HCT116 (cell line): ENCODE measurements around the gene GNS. TPM values are rescaled to one million over a fixed set of nuclear protein-coding genes. Genes with fewer than 3 reads are reported as not detected.

Experiments
- ATAC-seq: fragments of 200-7000 bp; cut with Tn5 transposase; 2 replicates; pipeline ENCODE4 v1.9.1; 2020; ENCODE audit warnings: mild to moderate bottlenecking, moderate library complexity
- BruUV-seq: library from RNA; stranded (reverse); fragments of 400-500 nt; replicated peaks from 2 replicates; lab custom pipeline; 2021; lab: Mats Ljungman, UMichigan
- CTCF ChIA-PET: fragments of 300-600 bp; sonication (Branson Sonifier 250); formaldehyde crosslinking; loops from one replicate; lab custom pipeline; 2021; ENCODE audit warnings: antibody characterized with exemption; lab: Charles Lee
- POLR2A ChIA-PET: fragments of 300-600, 350-600 bp; sonication (Branson Sonifier 250); formaldehyde crosslinking; loops from one replicate; lab custom pipeline; 2021; ENCODE audit warnings: antibody characterized with exemption; lab: Charles Lee
- RAD21 ChIA-PET, 2 experiments: fragments of 300-600 bp; sonication (Branson Sonifier 250); formaldehyde crosslinking; loops; one replicate each; lab custom pipeline; 2023; ENCODE audit warnings: low total read pairs in 2 of 2; ENCODE audit not compliant: uncharacterized antibody in 2 of 2, unreplicated experiment in 2 of 2, low non-redundant PET in 1 of 2; lab: Charles Lee
- DNase-seq: peaks from one replicate; pipeline ENCODE4 v3.0.0-alpha.2; 2010; ENCODE audit warnings: low read depth, low spot score
- H2AFZ ChIP-seq: fragments of 200-600 bp; shearing (Covaris generic), sonication (generic); 2 replicates; pipeline ENCODE4 v1.6.1; 2017; ENCODE audit warnings: low read depth, mixed run types, mixed read lengths, antibody characterized with exemption, low read length; ENCODE audit not compliant: poor library complexity, severe bottlenecking
- H3K27ac ChIP-seq: 2 replicates; pipeline ENCODE4 v1.5.1; 2012; ENCODE audit warnings: low read depth, low read length
- H3K27me3 ChIP-seq: fragments of 200-600 bp; sonication (generic); 2 replicates; pipeline ENCODE4 v1.6.1; 2016; ENCODE audit warnings: mixed run types, low read length, mixed read lengths; ENCODE audit not compliant: insufficient read depth
- H3K36me3 ChIP-seq, 2 experiments: fragments of 200-500 bp in 1 of 2; fragments of 200-600 bp in 1 of 2; sonication (Bioruptor generic) in 1 of 2; sonication (generic) in 1 of 2; 2 replicates each; pipeline versions ENCODE4 v1.5.1 to v1.6.1; 2014 to 2016; ENCODE audit warnings: low read length in 2 of 2, inconsistent platforms in 1 of 2, mixed read lengths in 1 of 2, mixed run types in 1 of 2; ENCODE audit not compliant: insufficient read depth in 2 of 2, control insufficient read depth in 1 of 2
- H3K4me1 ChIP-seq, 2 experiments: fragments of 200-600 bp in 1 of 2; sonication (generic) in 1 of 2; 2 replicates each; pipeline versions ENCODE4 v1.5.1 to v1.6.1; 2012 to 2017; ENCODE audit warnings: low read length in 2 of 2, inconsistent platforms in 1 of 2, mild to moderate bottlenecking in 1 of 2, mixed read lengths in 1 of 2, mixed run types in 1 of 2, moderate library complexity in 1 of 2; ENCODE audit not compliant: insufficient read depth in 2 of 2, control insufficient read depth in 1 of 2
- H3K4me2 ChIP-seq: fragments of 200-600 bp; sonication (generic); 2 replicates; pipeline ENCODE4 v1.6.1; 2017; ENCODE audit warnings: mixed run types, low read length, mixed read lengths
- H3K4me3 ChIP-seq, 2 experiments: fragments of 200-600 bp in 1 of 2; sonication (generic) in 1 of 2; replicated peaks in 1 of 2; 2 replicates each; pipeline ENCODE4 v1.5.1; 2011 to 2016; ENCODE audit warnings: low read length in 2 of 2, control low read depth in 1 of 2, low read depth in 1 of 2, mild to moderate bottlenecking in 1 of 2, mixed read lengths in 1 of 2, mixed run types in 1 of 2
- H3K79me2 ChIP-seq: fragments of 200-600 bp; sonication (generic); 2 replicates; pipeline ENCODE4 v1.6.1; 2017; ENCODE audit warnings: mild to moderate bottlenecking, mixed run types, low read length, moderate library complexity, mixed read lengths; ENCODE audit not compliant: insufficient read depth
- H3K9ac ChIP-seq: fragments of 200-600 bp; sonication (generic); 2 replicates; pipeline ENCODE4 v1.6.1; 2016; ENCODE audit warnings: low read length, mixed read lengths
- H3K9me2 ChIP-seq: fragments of 200-600 bp; sonication (generic), shearing (Covaris generic); 2 replicates; pipeline ENCODE4 v1.6.1; 2017; ENCODE audit warnings: mixed run types, mild to moderate bottlenecking, moderate library complexity; ENCODE audit not compliant: insufficient read depth
- H3K9me3 ChIP-seq, 2 experiments: fragments of 200-500 bp in 1 of 2; fragments of 200-600 bp in 1 of 2; sonication (Bioruptor generic) in 1 of 2; sonication (generic) in 1 of 2; 2 replicates each; pipeline ENCODE4 v1.6.1; 2014 to 2017; ENCODE audit warnings: low read length in 2 of 2, mixed read lengths in 2 of 2, inconsistent platforms in 1 of 2, low read depth in 1 of 2, mild to moderate bottlenecking in 1 of 2, mixed run types in 1 of 2, moderate library complexity in 1 of 2; ENCODE audit not compliant: control insufficient read depth in 1 of 2, insufficient read depth in 1 of 2
- H4K20me1 ChIP-seq: fragments of 200-600 bp; sonication (generic), shearing (Covaris generic); 2 replicates; pipeline ENCODE4 v1.6.1; 2017; ENCODE audit warnings: mixed run types, mild to moderate bottlenecking, moderate library complexity; ENCODE audit not compliant: insufficient read depth
- CBX3 ChIP-seq: IDR thresholded peaks from 2 replicates; pipeline ENCODE4 v1.6.1; 2012; ENCODE audit warnings: low read depth
- CEBPB ChIP-seq: IDR thresholded peaks from 2 replicates; pipeline ENCODE4 v1.6.1; 2012; ENCODE audit warnings: low read depth
- FOSL1 ChIP-seq: IDR thresholded peaks from 2 replicates; pipeline ENCODE4 v1.6.1; 2012; ENCODE audit warnings: low read depth
- JUND ChIP-seq: IDR thresholded peaks from 2 replicates; pipeline ENCODE4 v1.6.1; 2012
- POLR2A ChIP-seq: IDR thresholded peaks from 2 replicates; pipeline ENCODE4 v1.7.0; 2011; ENCODE audit warnings: borderline replicate concordance; ENCODE audit not compliant: insufficient read depth, insufficient read length; ENCODE audit errors: extremely low read depth
- POLR2AphosphoS5 ChIP-seq: IDR thresholded peaks from 2 replicates; pipeline ENCODE4 v1.6.1; 2011; ENCODE audit warnings: mild to moderate bottlenecking, low read depth, low read length, moderate library complexity
- RAD21 ChIP-seq: IDR thresholded peaks from 2 replicates; pipeline ENCODE4 v1.6.1; 2012; ENCODE audit warnings: low read depth, mild to moderate bottlenecking
- SIN3A ChIP-seq: IDR thresholded peaks from 2 replicates; pipeline ENCODE4 v1.6.1; 2012; ENCODE audit warnings: low read depth
- ZNF274 ChIP-seq: fragments of 200-500 bp; sonication (Bioruptor generic); IDR thresholded peaks from 2 replicates; pipeline ENCODE4 v1.6.1; 2014; ENCODE audit warnings: mild to moderate bottlenecking, low read depth, low read length, inconsistent platforms
- intact Hi-C: fragments of 100-400 bp; cut with micrococcal nuclease; formaldehyde crosslinking; loops from 2 replicates; pipeline ENCODE4 v1.10.0; 2022
- total RNA-seq: library from RNA; stranded (reverse); gene quantifications from one replicate; pipeline ENCODE4 v1.2.1, GENCODE V29; 2021; ENCODE audit not compliant: unreplicated experiment
- TF ChIP-seq, protein P1 (sequence below): IDR thresholded peaks from 2 replicates; pipeline ENCODE4 v1.6.1; 2012

GNS gene
- total RNA-seq, 1 experiment from 2014 or later, result 45.7 TPM

DNA sequence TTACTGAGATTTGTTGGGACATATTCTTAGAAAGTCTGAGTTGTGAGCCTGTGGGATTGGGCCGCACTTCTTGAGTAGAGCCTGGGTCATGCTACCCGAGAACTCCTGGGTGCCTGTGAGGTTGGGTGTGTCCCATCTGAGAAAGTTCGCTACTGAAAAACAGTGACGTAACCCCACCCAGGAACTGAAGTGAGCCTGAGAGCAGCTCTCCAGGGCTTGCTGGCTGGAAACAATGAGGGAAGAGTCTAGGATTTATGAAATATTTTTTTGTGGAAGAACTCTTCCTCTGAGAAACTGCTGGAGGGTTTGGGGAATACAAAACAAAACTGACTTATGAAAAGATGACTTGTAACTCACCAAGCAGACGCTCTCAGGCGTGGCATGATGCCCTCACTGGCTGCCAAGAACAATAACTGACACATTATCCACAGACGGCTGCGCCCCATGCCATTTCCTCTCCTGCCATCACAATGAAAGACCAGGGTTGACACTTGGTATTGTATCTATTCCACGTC, 79.7 kb downstream of the GNS start:
- no TSS peak for BruUV-seq
- H3K4me3 ChIP-seq, result peak overlapping the region; percentile 17 to 44
- peak overlapping the region; percentile 45 for H3K9ac ChIP-seq
- no peaks in the 10 kb centered on the region for H3K9me2 ChIP-seq
- RAD21 ChIA-PET, result interaction anchor here in 1 of 2 experiments (1.2 kb wide), 1 partner anchor 130 kb away, joined by 3 read pairs; no protein-coding TSS in a partner anchor
- H3K27me3 ChIP-seq, result no peaks in the 10 kb centered on the region
- peaks cover 64 to 73% of the 10 kb centered on the region in 2 experiments for H3K4me1 ChIP-seq
- TF ChIP-seq ZNF274 (no peak), POLR2A (no peak), SIN3A (0 out of 2 replicates have a peak, but pooled peaks have one; percentile 29), CEBPB (peak; percentile 77), RAD21 (0 out of 2 replicates have a peak, but pooled peaks have one; percentile 3), POLR2AphosphoS5 (peak; percentile 38; the same call in 1 of the 2 replicates), JUND (0 out of 2 replicates have a peak, but pooled peaks have one; percentile 26), FOSL1 (peak; percentile 40; the same call in 1 of the 2 replicates)
- TF ChIP-seq, all 23 proteins: peak for 6
- H3K4me2 ChIP-seq, result peak overlapping the region; percentile 74
- no peak overlapping the region for H2AFZ ChIP-seq
- no peaks in the 10 kb centered on the region for H4K20me1 ChIP-seq
- peaks cover 69% of the 10 kb centered on the region for H3K79me2 ChIP-seq
- POLR2A ChIA-PET, result interaction anchor here (0.8 kb wide), 1 partner anchor 10 kb away, joined by 5 read pairs; no protein-coding TSS in a partner anchor
- intact Hi-C loops, result loop anchor here (2.0 kb wide), 1 partner anchor 71 kb away; no protein-coding TSS in a partner anchor
- H3K9me3 ChIP-seq, result no peaks in the 10 kb centered on the region
- CTCF ChIA-PET, result interaction anchor here (1.3 to 1.5 kb wide), 3 partner anchors 17 to 130 kb away, joined by 3 to 6 read pairs (median 4); no protein-coding TSS in a partner anchor
- ATAC-seq, result peak; percentile 86
- DNase-seq, result peak; percentile 74
- peak overlapping the region; percentile 66 for H3K27ac ChIP-seq
- H3K36me3 ChIP-seq, result 0 out of 4 replicates have a peak, but pooled peaks cover 0 to 3% of the 10 kb centered on the region in 2 experiments

DNA sequence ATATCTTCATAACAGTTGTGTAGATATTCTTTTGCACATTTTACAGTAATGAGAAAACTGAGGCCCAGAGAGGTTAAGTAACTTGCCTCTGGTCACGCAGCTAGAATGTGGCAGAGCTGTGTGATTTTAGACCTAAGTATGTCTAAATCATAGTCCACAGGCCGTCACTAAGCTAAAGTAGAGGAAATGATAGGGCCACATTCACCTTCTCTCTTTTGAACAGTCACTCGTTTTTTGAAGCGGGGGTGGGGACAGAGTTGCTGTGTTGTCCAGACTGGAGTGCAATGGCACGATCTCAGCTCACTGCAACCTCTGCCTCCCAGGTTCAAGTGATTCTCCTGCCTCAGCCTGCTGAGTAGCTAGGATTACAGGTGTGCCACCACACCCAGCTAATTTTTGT, 80.4 kb downstream of the GNS start:
- DNase-seq (no peak), ATAC-seq (no peak)
- Histone ChIP-seq H3K36me3 (no peaks in the 10 kb centered on the region), H2AFZ (no peak overlapping the region), H3K79me2 (peaks cover 76% of the 10 kb centered on the region), H3K9ac (peak overlapping the region; percentile 45), H3K27me3 (no peaks in the 10 kb centered on the region), H3K4me1 (peaks cover 71 to 80% of the 10 kb centered on the region in 2 experiments), H3K4me2 (peak overlapping the region; percentile 74), H3K9me2 (no peaks in the 10 kb centered on the region), H3K9me3 (no peaks in the 10 kb centered on the region), H3K4me3 (peak overlapping the region in 1 of 2 experiments; percentile 44; a peak in 1 of 4 replicates)
- CTCF ChIA-PET, result interaction anchor here (1.5 to 1.6 kb wide), 2 partner anchors 17 to 129 kb away, joined by 3 read pairs; no protein-coding TSS in a partner anchor
- BruUV-seq, result no TSS peak
- RAD21 ChIA-PET, result interaction anchor here in 1 of 2 experiments (1.2 kb wide), 1 partner anchor 129 kb away, joined by 3 read pairs; no protein-coding TSS in a partner anchor
- intact Hi-C loops, result loop anchor here (1.0 to 2.0 kb wide), 2 partner anchors 70 to 130 kb away; no protein-coding TSS in a partner anchor
- POLR2A ChIA-PET, result interaction anchor here (0.8 kb wide), 1 partner anchor 9 kb away, joined by 5 read pairs; no protein-coding TSS in a partner anchor
- TF ChIP-seq POLR2A (no peak), CBX3 (no peak)
- TF ChIP-seq, protein P1, sequence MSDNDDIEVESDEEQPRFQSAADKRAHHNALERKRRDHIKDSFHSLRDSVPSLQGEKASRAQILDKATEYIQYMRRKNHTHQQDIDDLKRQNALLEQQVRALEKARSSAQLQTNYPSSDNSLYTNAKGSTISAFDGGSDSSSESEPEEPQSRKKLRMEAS, result peak; percentile 21; the same call in 1 of the 2 replicates
- TF ChIP-seq, all 23 proteins: peak for 1
- H3K27ac ChIP-seq, result peak overlapping the region; percentile 66
- no peaks in the 10 kb centered on the region for H4K20me1 ChIP-seq
